SK-N-SH treated with all-trans-retinoic acid at 6 μM for 48 hours (cell line): ENCODE measurements around the gene SPRING1.

ENCODE experiments used
- ATAC-seq: fragments of 200-7000 bp; cut with Tn5 transposase; 3 replicates; pipeline ENCODE4 v1.9.1; 2020; ENCODE audit warnings: mild to moderate bottlenecking, moderate library complexity
- ARNTL ChIP-seq: fragments of 450-650 bp; formaldehyde crosslinking; IDR thresholded peaks from 2 replicates; pipeline ENCODE4 v1.5.0; 2020; ENCODE audit warnings: low read depth, mild to moderate bottlenecking, moderate library complexity, borderline replicate concordance
- CSDC2 ChIP-seq: fragments of 250-450 bp; sonication (Bioruptor Pico); IDR thresholded peaks from 2 replicates; pipeline ENCODE4 v1.5.0; 2020; ENCODE audit warnings: mild to moderate bottlenecking, moderate library complexity
- GLIS3 ChIP-seq: fragments of 250-450 bp; sonication (Bioruptor Pico); IDR thresholded peaks from 2 replicates; pipeline ENCODE4 v1.5.0; 2020; ENCODE audit warnings: mild to moderate bottlenecking, moderate library complexity

The SPRING1 gene

GRCh38 chr12:116689521-116689920 lies 48.3 kb downstream of the SPRING1 start:
- TF ChIP-seq GLIS3 (CRISPR knock-in tag) = no peak
- TF ChIP-seq ARNTL (CRISPR knock-in tag) = no peak
- TF ChIP-seq CSDC2 (CRISPR knock-in tag) = no peak
- no peak for ATAC-seq
